GM23338 (cell line): ENCODE measurements around the gene METTL14. TPM values are rescaled to one million over a fixed set of nuclear protein-coding genes. Genes with fewer than 3 reads are reported as not detected.

Experiments
- ATAC-seq: fragments of 200-7000 bp; cut with Tn5 transposase; 3 replicates; pipeline ENCODE4 v1.9.1; 2020
- DNase-seq: peaks from one replicate; pipeline ENCODE4 v3.0.0-alpha.2; 2015; ENCODE audit warnings: low spot score
- H2AFZ ChIP-seq: fragments of 200-600 bp; sonication (generic); 2 replicates; pipeline ENCODE4 v1.8.0; 2016; ENCODE audit warnings: antibody characterized with exemption, mild to moderate bottlenecking, moderate library complexity
- H3F3A ChIP-seq: fragments of 200-600 bp; sonication (generic); replicated peaks from 2 replicates; pipeline ENCODE4 v1.8.0; 2017; ENCODE audit warnings: antibody characterized with exemption, mixed run types, low read depth
- H3K27ac ChIP-seq: fragments of 200-600 bp; sonication (generic); 2 replicates; pipeline ENCODE4 v1.6.1; 2016; ENCODE audit warnings: low read depth
- H3K27me3 ChIP-seq: fragments of 200-600 bp; sonication (generic); 2 replicates; pipeline ENCODE4 v1.8.0; 2016; ENCODE audit warnings: mild to moderate bottlenecking, mixed run types, moderate library complexity; ENCODE audit not compliant: insufficient read depth
- H3K36me3 ChIP-seq: fragments of 200-600 bp; sonication (generic); 2 replicates; pipeline ENCODE4 v1.8.0; 2016; ENCODE audit warnings: mild to moderate bottlenecking; ENCODE audit not compliant: insufficient read depth
- H3K4me1 ChIP-seq: fragments of 200-600 bp; sonication (generic); 2 replicates; pipeline ENCODE4 v1.8.0; 2016; ENCODE audit warnings: mild to moderate bottlenecking, moderate library complexity; ENCODE audit not compliant: insufficient read depth
- H3K4me2 ChIP-seq: fragments of 200-600 bp; sonication (generic); 2 replicates; pipeline ENCODE4 v1.7.1; 2017; ENCODE audit warnings: mixed run types
- H3K4me3 ChIP-seq: fragments of 200-600 bp; sonication (generic); 2 replicates; pipeline ENCODE4 v1.6.1; 2016; ENCODE audit warnings: mixed run types
- H3K79me2 ChIP-seq: fragments of 200-600 bp; sonication (generic); replicated peaks from 2 replicates; pipeline ENCODE4 v1.8.0; 2017; ENCODE audit warnings: mild to moderate bottlenecking; ENCODE audit not compliant: insufficient read depth
- H3K9me2 ChIP-seq: fragments of 200-600 bp; sonication (generic); 2 replicates; pipeline ENCODE4 v1.8.0; 2017; ENCODE audit not compliant: insufficient read depth
- H4K20me1 ChIP-seq: fragments of 200-600 bp; sonication (generic); replicated peaks from 2 replicates; pipeline ENCODE4 v1.8.0; 2017; ENCODE audit warnings: mild to moderate bottlenecking; ENCODE audit not compliant: insufficient read depth
- H3K27ac Mint-ChIP-seq: 2 replicates; pipeline ENCODE4 v1.8.0; 2020; ENCODE audit warnings: inconsistent platforms, mild to moderate bottlenecking, moderate library complexity, mixed read lengths
- H3K27me3 Mint-ChIP-seq: 3 replicates; pipeline ENCODE4 v1.8.0; 2022; ENCODE audit warnings: low read depth, mild to moderate bottlenecking, moderate library complexity, mixed read lengths, inconsistent platforms; ENCODE audit not compliant: insufficient read depth, poor library complexity
- H3K36me3 Mint-ChIP-seq: 3 replicates; pipeline ENCODE4 v1.8.0; 2021; ENCODE audit warnings: low read depth, mild to moderate bottlenecking, inconsistent platforms, moderate library complexity, mixed read lengths
- H3K4me1 Mint-ChIP-seq: 3 replicates; pipeline ENCODE4 v1.8.0; 2020; ENCODE audit warnings: mild to moderate bottlenecking, inconsistent platforms, mixed read lengths
- H3K4me3 Mint-ChIP-seq: 3 replicates; pipeline ENCODE4 v1.8.0; 2021; ENCODE audit warnings: moderate library complexity, mild to moderate bottlenecking, inconsistent platforms, mixed read lengths
- H3K9me3 Mint-ChIP-seq: 3 replicates; pipeline ENCODE4 v1.8.0; 2020; ENCODE audit warnings: moderate library complexity, mild to moderate bottlenecking, inconsistent platforms, mixed read lengths
- CREB1 ChIP-seq: fragments of 250-450 bp; sonication (Bioruptor Pico); IDR thresholded peaks from 2 replicates; pipeline ENCODE4 v1.5.0; 2020; ENCODE audit warnings: low read depth, mild to moderate bottlenecking, moderate library complexity
- EZH2 ChIP-seq: fragments of 200-600 bp; sonication (generic); IDR thresholded peaks from one replicate; pipeline ENCODE4 v1.8.0; 2017; ENCODE audit warnings: antibody characterized with exemption, mild to moderate bottlenecking, low read depth; ENCODE audit not compliant: unreplicated experiment
- EZH2phosphoT487 ChIP-seq: fragments of 200-600 bp; sonication (generic); IDR thresholded peaks from one replicate; pipeline ENCODE4 v1.8.1; 2018; ENCODE audit warnings: antibody characterized with exemption; ENCODE audit not compliant: unreplicated experiment
- JUNB ChIP-seq: IDR thresholded peaks from one replicate; pipeline ENCODE4 v1.6.1; 2016; ENCODE audit warnings: antibody characterized with exemption; ENCODE audit not compliant: unreplicated experiment
- NANOG ChIP-seq: IDR thresholded peaks from 2 replicates; pipeline ENCODE4 v1.6.1; 2016; ENCODE audit warnings: antibody characterized with exemption, borderline replicate concordance
- POLR2AphosphoS5 ChIP-seq: IDR thresholded peaks from 2 replicates; pipeline ENCODE4 v1.6.1; 2016; ENCODE audit warnings: antibody characterized with exemption, low read depth
- REST ChIP-seq: IDR thresholded peaks from one replicate; pipeline ENCODE4 v1.6.1; 2018; ENCODE audit warnings: antibody characterized with exemption; ENCODE audit not compliant: unreplicated experiment
- STAT1 ChIP-seq: IDR thresholded peaks from one replicate; pipeline ENCODE4 v1.6.1; 2016; ENCODE audit warnings: antibody characterized with exemption; ENCODE audit not compliant: unreplicated experiment
- ZNF114 ChIP-seq: fragments of 250-450 bp; sonication (Bioruptor Pico); IDR thresholded peaks from 2 replicates; pipeline ENCODE4 v1.5.0; 2020; ENCODE audit warnings: mild to moderate bottlenecking, moderate library complexity
- ZNF331 ChIP-seq: fragments of 250-450 bp; sonication (Bioruptor Pico); IDR thresholded peaks from 2 replicates; pipeline ENCODE4 v1.5.0; 2020; ENCODE audit warnings: low read depth, mild to moderate bottlenecking, moderate library complexity
- polyA plus RNA-seq: library from polyadenylated mRNA; unstranded; fragments of >200 nt; fragmentation: Nextera tagmentation; extraction: Ambion mirVana; gene quantifications from 2 replicates; pipeline ENCODE4 v1.2.1, GENCODE V29; 2016
- total RNA-seq: library from RNA; depleted of rRNA; stranded (reverse); fragments of >200 nt; shearing (Covaris generic); gene quantifications from 2 replicates; pipeline ENCODE4 v1.2.3, GENCODE V29; 2014
- TF ChIP-seq, protein P1 (sequence below): IDR thresholded peaks from 2 replicates; pipeline ENCODE4 v1.6.1; 2016; ENCODE audit warnings: antibody characterized with exemption
- TF ChIP-seq, protein P2 (sequence below): fragments of 250-450 bp; sonication (Bioruptor Pico); IDR thresholded peaks from 2 replicates; pipeline ENCODE4 v1.5.0; 2020; ENCODE audit warnings: mild to moderate bottlenecking, moderate library complexity
- TF ChIP-seq, protein P3 (sequence below), 2 experiments: fragments of 200-600 bp in 1 of 2; sonication (generic) in 1 of 2; conservative IDR thresholded peaks; 2 replicates each; pipeline versions ENCODE4 v1.5.1 to v1.6.1; 2016 to 2017; ENCODE audit warnings: antibody characterized with exemption in 2 of 2, low read depth in 2 of 2, mild to moderate bottlenecking in 2 of 2, moderate library complexity in 1 of 2

METTL14 gene
- total and polyA plus RNA-seq, 2 experiments from 2014 or later, result 39.3 to 56.8 TPM

GRCh38 chr4:118727360-118727759, 42.2 kb downstream of the METTL14 start:
- Histone ChIP-seq H3K36me3 (peaks cover 43% of the 10 kb centered on the region), H4K20me1 (0 out of 2 replicates have a peak, but pooled peaks cover 4% of the 10 kb centered on the region), H3F3A (peaks cover 3% of the 10 kb centered on the region; the same call in 1 of the 2 replicates), H3K27ac (no peak overlapping the region), H3K4me2 (no peak overlapping the region), H2AFZ (no peak overlapping the region), H3K79me2 (no peaks in the 10 kb centered on the region), H3K4me3 (no peak overlapping the region), H3K9me2 (no peaks in the 10 kb centered on the region), H3K4me1 (peaks cover 3% of the 10 kb centered on the region; the same call in 1 of the 2 replicates), H3K27me3 (no peaks in the 10 kb centered on the region)
- ATAC-seq (no peak), DNase-seq (no peak)
- H3K27ac Mint-ChIP-seq, result no peak overlapping the region
- no peak overlapping the region for H3K4me3 Mint-ChIP-seq
- H3K27me3 Mint-ChIP-seq, result peaks cover 2% of the 10 kb centered on the region
- TF ChIP-seq, protein P1, sequence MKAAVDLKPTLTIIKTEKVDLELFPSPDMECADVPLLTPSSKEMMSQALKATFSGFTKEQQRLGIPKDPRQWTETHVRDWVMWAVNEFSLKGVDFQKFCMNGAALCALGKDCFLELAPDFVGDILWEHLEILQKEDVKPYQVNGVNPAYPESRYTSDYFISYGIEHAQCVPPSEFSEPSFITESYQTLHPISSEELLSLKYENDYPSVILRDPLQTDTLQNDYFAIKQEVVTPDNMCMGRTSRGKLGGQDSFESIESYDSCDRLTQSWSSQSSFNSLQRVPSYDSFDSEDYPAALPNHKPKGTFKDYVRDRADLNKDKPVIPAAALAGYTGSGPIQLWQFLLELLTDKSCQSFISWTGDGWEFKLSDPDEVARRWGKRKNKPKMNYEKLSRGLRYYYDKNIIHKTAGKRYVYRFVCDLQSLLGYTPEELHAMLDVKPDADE, result no peak
- no peak for TF ChIP-seq JUNB
- no peak for TF ChIP-seq ZNF114 (CRISPR knock-in tag)
- no peak for TF ChIP-seq CREB1
- no peak for TF ChIP-seq EZH2phosphoT487
- no peak for TF ChIP-seq ZNF331 (CRISPR knock-in tag)
- TF ChIP-seq EZH2, result no peak
- TF ChIP-seq, protein P2, sequence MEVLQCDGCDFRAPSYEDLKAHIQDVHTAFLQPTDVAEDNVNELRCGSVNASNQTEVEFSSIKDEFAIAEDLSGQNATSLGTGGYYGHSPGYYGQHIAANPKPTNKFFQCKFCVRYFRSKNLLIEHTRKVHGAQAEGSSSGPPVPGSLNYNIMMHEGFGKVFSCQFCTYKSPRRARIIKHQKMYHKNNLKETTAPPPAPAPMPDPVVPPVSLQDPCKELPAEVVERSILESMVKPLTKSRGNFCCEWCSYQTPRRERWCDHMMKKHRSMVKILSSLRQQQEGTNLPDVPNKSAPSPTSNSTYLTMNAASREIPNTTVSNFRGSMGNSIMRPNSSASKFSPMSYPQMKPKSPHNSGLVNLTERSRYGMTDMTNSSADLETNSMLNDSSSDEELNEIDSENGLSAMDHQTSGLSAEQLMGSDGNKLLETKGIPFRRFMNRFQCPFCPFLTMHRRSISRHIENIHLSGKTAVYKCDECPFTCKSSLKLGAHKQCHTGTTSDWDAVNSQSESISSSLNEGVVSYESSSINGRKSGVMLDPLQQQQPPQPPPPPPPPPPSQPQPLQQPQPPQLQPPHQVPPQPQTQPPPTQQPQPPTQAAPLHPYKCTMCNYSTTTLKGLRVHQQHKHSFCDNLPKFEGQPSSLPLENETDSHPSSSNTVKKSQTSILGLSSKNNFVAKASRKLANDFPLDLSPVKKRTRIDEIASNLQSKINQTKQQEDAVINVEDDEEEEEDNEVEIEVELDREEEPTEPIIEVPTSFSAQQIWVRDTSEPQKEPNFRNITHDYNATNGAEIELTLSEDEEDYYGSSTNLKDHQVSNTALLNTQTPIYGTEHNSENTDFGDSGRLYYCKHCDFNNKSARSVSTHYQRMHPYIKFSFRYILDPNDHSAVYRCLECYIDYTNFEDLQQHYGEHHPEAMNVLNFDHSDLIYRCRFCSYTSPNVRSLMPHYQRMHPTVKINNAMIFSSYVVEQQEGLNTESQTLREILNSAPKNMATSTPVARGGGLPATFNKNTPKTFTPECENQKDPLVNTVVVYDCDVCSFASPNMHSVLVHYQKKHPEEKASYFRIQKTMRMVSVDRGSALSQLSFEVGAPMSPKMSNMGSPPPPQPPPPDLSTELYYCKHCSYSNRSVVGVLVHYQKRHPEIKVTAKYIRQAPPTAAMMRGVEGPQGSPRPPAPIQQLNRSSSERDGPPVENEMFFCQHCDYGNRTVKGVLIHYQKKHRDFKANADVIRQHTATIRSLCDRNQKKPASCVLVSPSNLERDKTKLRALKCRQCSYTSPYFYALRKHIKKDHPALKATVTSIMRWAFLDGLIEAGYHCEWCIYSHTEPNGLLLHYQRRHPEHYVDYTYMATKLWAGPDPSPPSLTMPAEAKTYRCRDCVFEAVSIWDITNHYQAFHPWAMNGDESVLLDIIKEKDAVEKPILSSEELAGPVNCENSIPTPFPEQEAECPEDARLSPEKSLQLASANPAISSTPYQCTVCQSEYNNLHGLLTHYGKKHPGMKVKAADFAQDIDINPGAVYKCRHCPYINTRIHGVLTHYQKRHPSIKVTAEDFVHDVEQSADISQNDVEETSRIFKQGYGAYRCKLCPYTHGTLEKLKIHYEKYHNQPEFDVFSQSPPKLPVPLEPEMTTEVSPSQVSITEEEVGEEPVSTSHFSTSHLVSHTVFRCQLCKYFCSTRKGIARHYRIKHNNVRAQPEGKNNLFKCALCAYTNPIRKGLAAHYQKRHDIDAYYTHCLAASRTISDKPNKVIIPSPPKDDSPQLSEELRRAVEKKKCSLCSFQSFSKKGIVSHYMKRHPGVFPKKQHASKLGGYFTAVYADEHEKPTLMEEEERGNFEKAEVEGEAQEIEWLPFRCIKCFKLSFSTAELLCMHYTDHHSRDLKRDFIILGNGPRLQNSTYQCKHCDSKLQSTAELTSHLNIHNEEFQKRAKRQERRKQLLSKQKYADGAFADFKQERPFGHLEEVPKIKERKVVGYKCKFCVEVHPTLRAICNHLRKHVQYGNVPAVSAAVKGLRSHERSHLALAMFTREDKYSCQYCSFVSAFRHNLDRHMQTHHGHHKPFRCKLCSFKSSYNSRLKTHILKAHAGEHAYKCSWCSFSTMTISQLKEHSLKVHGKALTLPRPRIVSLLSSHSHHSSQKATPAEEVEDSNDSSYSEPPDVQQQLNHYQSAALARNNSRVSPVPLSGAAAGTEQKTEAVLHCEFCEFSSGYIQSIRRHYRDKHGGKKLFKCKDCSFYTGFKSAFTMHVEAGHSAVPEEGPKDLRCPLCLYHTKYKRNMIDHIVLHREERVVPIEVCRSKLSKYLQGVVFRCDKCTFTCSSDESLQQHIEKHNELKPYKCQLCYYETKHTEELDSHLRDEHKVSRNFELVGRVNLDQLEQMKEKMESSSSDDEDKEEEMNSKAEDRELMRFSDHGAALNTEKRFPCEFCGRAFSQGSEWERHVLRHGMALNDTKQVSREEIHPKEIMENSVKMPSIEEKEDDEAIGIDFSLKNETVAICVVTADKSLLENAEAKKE (CRISPR knock-in tag), result no peak
- TF ChIP-seq STAT1, result no peak
- no peak for TF ChIP-seq POLR2AphosphoS5
- TF ChIP-seq, protein P3, sequence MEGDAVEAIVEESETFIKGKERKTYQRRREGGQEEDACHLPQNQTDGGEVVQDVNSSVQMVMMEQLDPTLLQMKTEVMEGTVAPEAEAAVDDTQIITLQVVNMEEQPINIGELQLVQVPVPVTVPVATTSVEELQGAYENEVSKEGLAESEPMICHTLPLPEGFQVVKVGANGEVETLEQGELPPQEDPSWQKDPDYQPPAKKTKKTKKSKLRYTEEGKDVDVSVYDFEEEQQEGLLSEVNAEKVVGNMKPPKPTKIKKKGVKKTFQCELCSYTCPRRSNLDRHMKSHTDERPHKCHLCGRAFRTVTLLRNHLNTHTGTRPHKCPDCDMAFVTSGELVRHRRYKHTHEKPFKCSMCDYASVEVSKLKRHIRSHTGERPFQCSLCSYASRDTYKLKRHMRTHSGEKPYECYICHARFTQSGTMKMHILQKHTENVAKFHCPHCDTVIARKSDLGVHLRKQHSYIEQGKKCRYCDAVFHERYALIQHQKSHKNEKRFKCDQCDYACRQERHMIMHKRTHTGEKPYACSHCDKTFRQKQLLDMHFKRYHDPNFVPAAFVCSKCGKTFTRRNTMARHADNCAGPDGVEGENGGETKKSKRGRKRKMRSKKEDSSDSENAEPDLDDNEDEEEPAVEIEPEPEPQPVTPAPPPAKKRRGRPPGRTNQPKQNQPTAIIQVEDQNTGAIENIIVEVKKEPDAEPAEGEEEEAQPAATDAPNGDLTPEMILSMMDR (conservative IDR thresholded peaks at IDR 0.05; ENCODE audit: low read depth in 2 of 2), result no peak
- no peak for TF ChIP-seq REST
- no peak for TF ChIP-seq NANOG
- H3K4me1 Mint-ChIP-seq, result peaks cover 6% of the 10 kb centered on the region; the same call in 2 of the 3 replicates
- H3K36me3 Mint-ChIP-seq, result peaks cover 24% of the 10 kb centered on the region; the same call in 2 of the 3 replicates
- H3K9me3 Mint-ChIP-seq, result no peaks in the 10 kb centered on the region
